Endodermal cell (in vitro differentiated cells): ENCODE measurements around the gene CNIH4. TPM values are rescaled to one million over a fixed set of nuclear protein-coding genes. Genes with fewer than 3 reads are reported as not detected.

Experiments used
- DNase-seq: peaks from one replicate; pipeline ENCODE4 v3.0.0-alpha.2; 2017
- H3K27ac ChIP-seq: 2 replicates; pipeline ENCODE4 v1.5.1; 2013; ENCODE audit warnings: mild to moderate bottlenecking, low read depth, low read length, moderate library complexity
- H3K27me3 ChIP-seq: 2 replicates; pipeline ENCODE4 v1.6.1; 2013; ENCODE audit warnings: mild to moderate bottlenecking, low read length, moderate library complexity; ENCODE audit not compliant: insufficient read depth, control insufficient read depth, poor library complexity, severe bottlenecking
- H3K36me3 ChIP-seq: 2 replicates; pipeline ENCODE4 v1.7.0; 2013; ENCODE audit warnings: mild to moderate bottlenecking, low read length, moderate library complexity; ENCODE audit not compliant: control insufficient read depth, insufficient read depth
- H3K4me1 ChIP-seq: one replicate; pipeline ENCODE4 v1.7.0; 2013; ENCODE audit warnings: low read length; ENCODE audit not compliant: control insufficient read depth, insufficient read depth
- H3K4me3 ChIP-seq: 2 replicates; pipeline ENCODE4 v1.5.1; 2013; ENCODE audit warnings: mild to moderate bottlenecking, low read length, moderate library complexity
- H3K9ac ChIP-seq: 2 replicates; pipeline ENCODE4 v1.6.1; 2013; ENCODE audit warnings: mild to moderate bottlenecking, low read length, moderate library complexity; ENCODE audit not compliant: poor library complexity, severe bottlenecking; ENCODE audit errors: extremely low read depth
- H3K9me3 ChIP-seq: 2 replicates; pipeline ENCODE4 v1.6.1; 2013; ENCODE audit warnings: mild to moderate bottlenecking, low read length, moderate library complexity; ENCODE audit not compliant: control insufficient read depth
- H3K27ac Mint-ChIP-seq: 2 replicates; pipeline ENCODE4 v1.8.0; 2020; ENCODE audit warnings: mixed read lengths
- H3K27me3 Mint-ChIP-seq: 2 replicates; pipeline ENCODE4 v1.8.0; 2021; ENCODE audit warnings: mild to moderate bottlenecking, mixed read lengths; ENCODE audit not compliant: insufficient read depth
- H3K36me3 Mint-ChIP-seq: 2 replicates; pipeline ENCODE4 v1.8.0; 2020; ENCODE audit warnings: low read depth, mixed read lengths
- H3K4me1 Mint-ChIP-seq: 2 replicates; pipeline ENCODE4 v1.8.0; 2020; ENCODE audit warnings: mixed read lengths
- H3K4me3 Mint-ChIP-seq: 2 replicates; pipeline ENCODE4 v1.8.0; 2020; ENCODE audit warnings: mild to moderate bottlenecking, moderate library complexity, mixed read lengths
- H3K9me3 Mint-ChIP-seq: 2 replicates; pipeline ENCODE4 v1.8.0; 2020; ENCODE audit warnings: mild to moderate bottlenecking, mixed read lengths
- CTCF ChIP-seq: fragments of 200-600 bp; sonication (generic); conservative IDR thresholded peaks from 2 replicates; pipeline ENCODE4 v1.5.0; 2021; ENCODE audit warnings: antibody characterized with exemption, mild to moderate bottlenecking
- WGBS, 2 experiments: methylation state at CpG; one replicate each; pipeline versions ENCODE4 v1.1.5 to v1.1.7; 2013; ENCODE audit warnings: missing lambda C conversion rate in 2 of 2, mixed read lengths in 1 of 2; ENCODE audit not compliant: insufficient coverage in 1 of 2, insufficient read length in 1 of 2; 5-methylcytosine and 5-hydroxymethylcytosine counted together
- total RNA-seq, 2 donors: library from RNA; stranded (reverse); fragmentation: NEBNext Ultra II Directional in 1 of 2; extraction: Animal tissue kit (Norgen Biotek cat#: 25700) in 1 of 2; gene quantifications; 2 replicates in 1 of 2; 3 replicates in 1 of 2; pipeline ENCODE4 v1.2.1, GENCODE V29; 2021

The CNIH4 gene
- total RNA-seq, 2 donors from 2014 or later, result 63.7 to 67.8 TPM

- Histone ChIP-seq H3K9ac (no peak overlapping the region), H3K27ac (no peak overlapping the region), H3K9me3 (no peaks in the 10 kb centered on the region), H3K4me1 (no peaks in the 10 kb centered on the region), H3K36me3 (peaks cover 55% of the 10 kb centered on the region), H3K27me3 (no peaks in the 10 kb centered on the region), H3K4me3 (no peak overlapping the region)
- Mint-ChIP-seq H3K4me3 (no peak overlapping the region), H3K27ac (no peak overlapping the region), H3K9me3 (no peaks in the 10 kb centered on the region), H3K27me3 (no peaks in the 10 kb centered on the region), H3K36me3 (peaks cover 50% of the 10 kb centered on the region), H3K4me1 (no peaks in the 10 kb centered on the region)
- no peak for DNase-seq
- TF ChIP-seq CTCF, result no peak
- whole genome bisulfite sequencing, 2 experiments, result 80 to 86% methylated on average over 1 to 2 of the region's 2 CpGs
Measured at GRCh38 chr1:224377676-224378006, 21.0 kb downstream of the CNIH4 start.

GRCh38 chr1:224378855-224379631 lies 22.4 kb downstream of the CNIH4 start:
- no peaks in the 10 kb centered on the region for H3K4me1 ChIP-seq
- H3K27ac ChIP-seq, result peak overlapping the region; percentile 54
- Mint-ChIP-seq H3K4me1 (no peaks in the 10 kb centered on the region), H3K36me3 (peaks cover 37% of the 10 kb centered on the region), H3K27ac (peak overlapping the region; percentile 66), H3K27me3 (no peaks in the 10 kb centered on the region), H3K4me3 (no peak overlapping the region), H3K9me3 (no peaks in the 10 kb centered on the region)
- H3K36me3 ChIP-seq, result peaks cover 45% of the 10 kb centered on the region
- WGBS, 2 experiments, result 97% methylated on average over 4 to 7 of the region's 7 CpGs
- H3K27me3 ChIP-seq, result no peaks in the 10 kb centered on the region
- DNase-seq, result no peak
- TF ChIP-seq CTCF, result no peak
- no peaks in the 10 kb centered on the region for H3K9me3 ChIP-seq
- H3K4me3 ChIP-seq, result no peak overlapping the region
- no peak overlapping the region for H3K9ac ChIP-seq

- H3K27me3 Mint-ChIP-seq, result no peaks in the 10 kb centered on the region
Measured at GRCh38 chr1:224380003-224380402, 23.3 kb downstream of the CNIH4 start.

More at GRCh38 chr1:224380003-224380402, 23.3 kb downstream of the CNIH4 start:
- TF ChIP-seq CTCF, result no peak
- H3K4me1 ChIP-seq, result no peaks in the 10 kb centered on the region
- no peak for DNase-seq
- H3K27me3 ChIP-seq, result no peaks in the 10 kb centered on the region
- H3K36me3 ChIP-seq, result peaks cover 39% of the 10 kb centered on the region
- H3K4me3 ChIP-seq, result no peak overlapping the region
- H3K9ac ChIP-seq, result no peak overlapping the region
- H3K27ac Mint-ChIP-seq, result peak overlapping the region; percentile 64
- no peak overlapping the region for H3K4me3 Mint-ChIP-seq
- H3K36me3 Mint-ChIP-seq, result peaks cover 31% of the 10 kb centered on the region
- 94 to 100% methylated on average over 2 to 4 of the region's 4 CpGs for WGBS, 2 experiments
- no peaks in the 10 kb centered on the region for H3K9me3 ChIP-seq
- no peak overlapping the region for H3K27ac ChIP-seq
- no peaks in the 10 kb centered on the region for H3K4me1 Mint-ChIP-seq
- H3K9me3 Mint-ChIP-seq, result no peaks in the 10 kb centered on the region
